ENCODE measurements around the gene DGKD. TPM values are rescaled to one million over a fixed set of nuclear protein-coding genes. Genes with fewer than 3 reads are reported as not detected.

The DGKD gene
- total RNA-seq, 1 donor from 2014 or later = 17.7 TPM

DNA sequence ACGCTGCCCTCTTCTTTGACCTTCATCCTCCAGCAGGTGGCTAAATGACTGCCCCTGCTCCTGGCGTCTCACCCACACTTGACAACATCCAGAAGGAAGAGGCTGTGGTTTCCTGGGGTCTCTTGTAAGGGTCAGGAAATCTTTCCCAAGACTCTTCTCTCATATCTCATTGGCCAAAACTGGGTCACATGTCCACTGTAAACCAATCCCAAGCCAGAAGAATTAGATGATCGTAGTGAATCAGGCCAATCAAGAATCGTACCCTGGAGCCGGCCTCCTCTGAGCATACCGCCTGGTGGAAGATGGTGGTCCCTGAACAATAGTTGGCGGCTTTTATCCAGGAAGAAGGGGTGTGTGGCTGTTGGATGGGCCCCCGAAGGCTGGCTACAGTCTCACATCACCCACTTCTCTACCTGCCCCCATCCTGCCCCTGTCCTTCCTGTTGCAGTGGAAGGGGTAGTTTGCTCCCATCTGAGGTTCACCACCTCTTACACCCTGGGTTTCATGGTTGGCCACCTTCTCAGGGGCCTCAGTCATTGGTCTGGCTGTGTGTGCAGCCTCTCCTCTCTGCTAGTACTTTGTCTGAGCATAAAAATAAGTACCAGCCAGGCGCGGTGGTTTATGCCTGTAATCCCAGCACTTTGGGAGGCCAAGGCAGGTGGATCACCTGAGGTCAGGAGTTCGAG lies 42.9 kb upstream of the DGKD start:
- no peak for TF ChIP-seq CTCF (IDR thresholded peaks at IDR 0.05; ENCODE audit: insufficient read depth, low read depth, low read length)
- no peak for TF ChIP-seq EZH2 (IDR thresholded peaks at IDR 0.05; ENCODE audit: insufficient read depth, low read length)
- H3K4me2 ChIP-seq (ENCODE audit: low read length) = no peak overlapping the region
- no peak overlapping the region for H3K27ac ChIP-seq (ENCODE audit: low read depth, low read length)
- H3K9me3 ChIP-seq (ENCODE audit: insufficient read depth, low read depth, low read length) = no peaks in the 10 kb centered on the region
- no peak overlapping the region for H3K9ac ChIP-seq (ENCODE audit: low read length)
- Mint-ChIP-seq H3K4me1 (ENCODE audit: low read depth, unreplicated experiment) (no peaks in the 10 kb centered on the region), H3K27ac (ENCODE audit: unreplicated experiment) (no peak overlapping the region), H3K4me3 (ENCODE audit: unreplicated experiment) (no peak overlapping the region), H3K27me3 (ENCODE audit: low read depth, unreplicated experiment) (peaks cover 27% of the 10 kb centered on the region), H3K9me3 (ENCODE audit: unreplicated experiment) (peaks cover 5% of the 10 kb centered on the region), H3K36me3 (ENCODE audit: low read depth, unreplicated experiment) (no peaks in the 10 kb centered on the region)
- no peaks in the 10 kb centered on the region for H3K4me1 ChIP-seq (ENCODE audit: insufficient read depth, low read length)
- FAIRE-seq (no peak), DNase-seq (ENCODE audit: low read depth) (no peak)
- no peak overlapping the region for H2AFZ ChIP-seq (ENCODE audit: low read depth, low read length)
- H3K27me3 ChIP-seq (ENCODE audit: insufficient read depth, low read length) = no peaks in the 10 kb centered on the region
- no peak overlapping the region for H3K4me3 ChIP-seq (ENCODE audit: insufficient read depth, low read depth, low read length)
- no peaks in the 10 kb centered on the region for H4K20me1 ChIP-seq (ENCODE audit: insufficient read depth, low read length)
- H3K36me3 ChIP-seq (ENCODE audit: insufficient read depth, low read length) = no peaks in the 10 kb centered on the region
- no peaks in the 10 kb centered on the region for H3K79me2 ChIP-seq (ENCODE audit: insufficient read depth, low read length)

DNA sequence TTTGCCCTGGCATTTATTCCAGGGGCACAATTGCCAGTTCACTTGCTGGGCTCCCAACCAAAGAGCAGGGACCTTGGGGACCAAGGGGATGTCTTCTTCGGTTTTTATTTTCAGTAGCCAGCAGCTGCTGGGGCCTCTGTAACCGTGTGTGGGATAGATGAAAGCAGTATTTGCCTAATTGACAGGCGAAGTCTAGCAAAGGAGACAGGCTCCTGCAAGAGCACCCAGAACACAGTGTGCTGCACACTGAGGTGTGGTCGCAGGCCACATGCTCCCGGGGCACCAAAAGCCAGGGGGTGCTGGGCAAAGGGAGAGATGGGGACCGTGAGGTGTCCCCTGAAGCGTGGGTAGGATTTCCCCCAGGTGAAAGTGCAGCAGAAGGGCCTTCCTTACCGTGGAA lies 41.4 kb upstream of the DGKD start:
- Mint-ChIP-seq H3K9me3 (ENCODE audit: unreplicated experiment) (peaks cover 5% of the 10 kb centered on the region), H3K27me3 (ENCODE audit: low read depth, unreplicated experiment) (peaks cover 29% of the 10 kb centered on the region), H3K4me3 (ENCODE audit: unreplicated experiment) (no peak overlapping the region), H3K36me3 (ENCODE audit: low read depth, unreplicated experiment) (no peaks in the 10 kb centered on the region), H3K4me1 (ENCODE audit: low read depth, unreplicated experiment) (no peaks in the 10 kb centered on the region), H3K27ac (ENCODE audit: unreplicated experiment) (no peak overlapping the region)
- no peak for TF ChIP-seq CTCF (IDR thresholded peaks at IDR 0.05; ENCODE audit: insufficient read depth, low read depth, low read length)
- TF ChIP-seq EZH2 (IDR thresholded peaks at IDR 0.05; ENCODE audit: insufficient read depth, low read length) = no peak
- no peak overlapping the region for H3K27ac ChIP-seq (ENCODE audit: low read depth, low read length)
- H4K20me1 ChIP-seq (ENCODE audit: insufficient read depth, low read length) = no peaks in the 10 kb centered on the region
- DNase-seq (ENCODE audit: low read depth) (no peak), FAIRE-seq (no peak)
- H3K36me3 ChIP-seq (ENCODE audit: insufficient read depth, low read length) = no peaks in the 10 kb centered on the region
- no peak overlapping the region for H2AFZ ChIP-seq (ENCODE audit: low read depth, low read length)
- no peaks in the 10 kb centered on the region for H3K27me3 ChIP-seq (ENCODE audit: insufficient read depth, low read length)
- H3K4me3 ChIP-seq (ENCODE audit: insufficient read depth, low read depth, low read length) = no peak overlapping the region
- H3K4me1 ChIP-seq (ENCODE audit: insufficient read depth, low read length) = no peaks in the 10 kb centered on the region
- H3K9me3 ChIP-seq (ENCODE audit: insufficient read depth, low read depth, low read length) = no peaks in the 10 kb centered on the region
- H3K79me2 ChIP-seq (ENCODE audit: insufficient read depth, low read length) = no peaks in the 10 kb centered on the region
- no peak overlapping the region for H3K4me2 ChIP-seq (ENCODE audit: low read length)
- no peak overlapping the region for H3K9ac ChIP-seq (ENCODE audit: low read length)

GRCh38 chr2:233314180-233314925 lies 39.9 kb upstream of the DGKD start:
- no peaks in the 10 kb centered on the region for H3K36me3 Mint-ChIP-seq (ENCODE audit: low read depth, unreplicated experiment)

More at GRCh38 chr2:233314180-233314925, 39.9 kb upstream of the DGKD start:
- H3K4me3 Mint-ChIP-seq (ENCODE audit: unreplicated experiment) = no peak overlapping the region
- no peaks in the 10 kb centered on the region for H4K20me1 ChIP-seq (ENCODE audit: insufficient read depth, low read length)
- no peaks in the 10 kb centered on the region for H3K36me3 ChIP-seq (ENCODE audit: insufficient read depth, low read length)
- no peaks in the 10 kb centered on the region for H3K9me3 ChIP-seq (ENCODE audit: insufficient read depth, low read depth, low read length)
- FAIRE-seq (no peak), DNase-seq (ENCODE audit: low read depth) (no peak)
- no peak overlapping the region for H3K9ac ChIP-seq (ENCODE audit: low read length)
- peaks cover 3% of the 10 kb centered on the region for H3K9me3 Mint-ChIP-seq (ENCODE audit: unreplicated experiment)
- H3K27ac ChIP-seq (ENCODE audit: low read depth, low read length) = no peak overlapping the region
- no peaks in the 10 kb centered on the region for H3K4me1 Mint-ChIP-seq (ENCODE audit: low read depth, unreplicated experiment)
- no peak overlapping the region for H3K4me2 ChIP-seq (ENCODE audit: low read length)
- H3K4me3 ChIP-seq (ENCODE audit: insufficient read depth, low read depth, low read length) = no peak overlapping the region
- no peaks in the 10 kb centered on the region for H3K79me2 ChIP-seq (ENCODE audit: insufficient read depth, low read length)
- H3K27me3 ChIP-seq (ENCODE audit: insufficient read depth, low read length) = peaks cover 5% of the 10 kb centered on the region
- H3K27ac Mint-ChIP-seq (ENCODE audit: unreplicated experiment) = no peak overlapping the region
- no peak overlapping the region for H2AFZ ChIP-seq (ENCODE audit: low read depth, low read length)
- TF ChIP-seq EZH2 (IDR thresholded peaks at IDR 0.05; ENCODE audit: insufficient read depth, low read length) = no peak
- TF ChIP-seq CTCF (IDR thresholded peaks at IDR 0.05; ENCODE audit: insufficient read depth, low read depth, low read length) = no peak
- H3K27me3 Mint-ChIP-seq (ENCODE audit: low read depth, unreplicated experiment) = peaks cover 37% of the 10 kb centered on the region
- no peaks in the 10 kb centered on the region for H3K4me1 ChIP-seq (ENCODE audit: insufficient read depth, low read length)
